Loucy (cell line): Measurements from ENCODE around the gene IGF2BP2.

Experiments
- H2AFZ ChIP-seq: fragments of 200-600 bp; sonication (generic); 2 replicates; pipeline ENCODE4 v1.6.0; 2016; ENCODE audit warnings: antibody characterized with exemption, mild to moderate bottlenecking, low read length, moderate library complexity
- H3F3A ChIP-seq: fragments of 200-600 bp; 2 replicates; pipeline ENCODE4 v1.6.0; 2016; ENCODE audit warnings: antibody characterized with exemption, low read depth, mild to moderate bottlenecking
- H3K27me3 ChIP-seq: fragments of 200-600 bp; sonication (generic); 2 replicates; pipeline ENCODE4 v1.6.1; 2014; ENCODE audit warnings: low read length, mild to moderate bottlenecking; ENCODE audit not compliant: insufficient read depth, poor library complexity, severe bottlenecking
- H3K36me3 ChIP-seq: fragments of 200-600 bp; sonication (generic); 2 replicates; pipeline ENCODE4 v1.6.1; 2016; ENCODE audit warnings: low read length; ENCODE audit not compliant: insufficient read depth
- H3K4me1 ChIP-seq: fragments of 200-600 bp; sonication (generic); 2 replicates; pipeline ENCODE4 v1.5.1; 2014; ENCODE audit warnings: low read length, mild to moderate bottlenecking; ENCODE audit not compliant: insufficient read depth, poor library complexity, severe bottlenecking
- H3K4me2 ChIP-seq: fragments of 200-600 bp; sonication (generic); 2 replicates; pipeline ENCODE4 v1.6.0; 2014; ENCODE audit warnings: antibody characterized with exemption, low read length, low read depth, mild to moderate bottlenecking; ENCODE audit not compliant: poor library complexity, severe bottlenecking
- H3K4me3 ChIP-seq: fragments of 200-600 bp; sonication (generic); 2 replicates; pipeline ENCODE4 v1.5.1; 2014; ENCODE audit warnings: low read length, mild to moderate bottlenecking, mixed read lengths; ENCODE audit not compliant: poor library complexity, severe bottlenecking
- H3K79me2 ChIP-seq: fragments of 200-600 bp; sonication (generic); 2 replicates; pipeline ENCODE4 v1.6.1; 2014; ENCODE audit warnings: low read length; ENCODE audit not compliant: insufficient read depth
- H3K9ac ChIP-seq: fragments of 200-600 bp; sonication (generic); 2 replicates; pipeline ENCODE4 v1.6.0; 2014; ENCODE audit warnings: mild to moderate bottlenecking, low read depth, low read length, moderate library complexity; ENCODE audit not compliant: poor library complexity, severe bottlenecking
- H3K9me2 ChIP-seq: fragments of 200-600 bp; sonication (generic); replicated peaks from 2 replicates; pipeline ENCODE4 v1.6.1; 2016; ENCODE audit warnings: low read depth, low read length, mixed read lengths
- H3K9me3 ChIP-seq: fragments of 200-600 bp; sonication (generic); 2 replicates; pipeline ENCODE4 v1.6.1; 2014; ENCODE audit warnings: mild to moderate bottlenecking, antibody characterized with exemption, low read length, low read depth; ENCODE audit not compliant: insufficient read depth
- H4K20me1 ChIP-seq: fragments of 200-600 bp; sonication (generic); 2 replicates; pipeline ENCODE4 v1.6.0; 2014; ENCODE audit warnings: antibody characterized with exemption, low read length, mild to moderate bottlenecking; ENCODE audit not compliant: insufficient read depth, poor library complexity, severe bottlenecking
- EZH2phosphoT487 ChIP-seq: fragments of 200-600 bp; IDR thresholded peaks from 2 replicates; pipeline ENCODE4 v1.6.1; 2018; ENCODE audit warnings: antibody characterized with exemption, mild to moderate bottlenecking, moderate library complexity, borderline replicate concordance
- TF ChIP-seq, protein P1 (sequence below): fragments of 200-600 bp; sonication (generic); conservative IDR thresholded peaks from 2 replicates; pipeline ENCODE4 v1.5.1; 2014; ENCODE audit warnings: mild to moderate bottlenecking, antibody characterized with exemption, low read length

Gene IGF2BP2

DNA sequence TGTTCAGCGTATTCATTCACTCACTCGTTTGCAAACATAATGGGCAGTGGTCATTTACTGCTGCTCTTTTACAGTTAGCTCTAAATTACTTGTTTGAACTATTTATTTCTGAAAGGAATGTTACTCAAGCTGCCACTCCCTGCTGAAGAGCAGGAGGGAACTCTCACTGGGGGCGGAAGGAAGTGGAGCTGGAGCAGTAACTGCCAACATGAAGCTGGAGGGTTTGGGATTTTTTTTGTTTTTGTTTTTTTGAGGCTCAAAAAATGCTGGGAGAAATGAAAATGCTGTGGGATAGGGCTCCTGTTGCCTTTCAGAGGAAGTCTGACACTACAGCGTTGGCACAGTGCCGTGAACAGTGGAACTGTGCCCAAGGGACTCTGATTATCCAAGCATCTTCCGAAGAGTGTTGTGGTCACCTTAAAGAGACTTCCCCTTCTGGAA is 194.6 kb downstream of the IGF2BP2 start:
- H3K9ac ChIP-seq = no peak overlapping the region
- peaks cover 4% of the 10 kb centered on the region for H3K4me1 ChIP-seq
- no peaks in the 10 kb centered on the region for H3K79me2 ChIP-seq
- TF ChIP-seq, protein P1, sequence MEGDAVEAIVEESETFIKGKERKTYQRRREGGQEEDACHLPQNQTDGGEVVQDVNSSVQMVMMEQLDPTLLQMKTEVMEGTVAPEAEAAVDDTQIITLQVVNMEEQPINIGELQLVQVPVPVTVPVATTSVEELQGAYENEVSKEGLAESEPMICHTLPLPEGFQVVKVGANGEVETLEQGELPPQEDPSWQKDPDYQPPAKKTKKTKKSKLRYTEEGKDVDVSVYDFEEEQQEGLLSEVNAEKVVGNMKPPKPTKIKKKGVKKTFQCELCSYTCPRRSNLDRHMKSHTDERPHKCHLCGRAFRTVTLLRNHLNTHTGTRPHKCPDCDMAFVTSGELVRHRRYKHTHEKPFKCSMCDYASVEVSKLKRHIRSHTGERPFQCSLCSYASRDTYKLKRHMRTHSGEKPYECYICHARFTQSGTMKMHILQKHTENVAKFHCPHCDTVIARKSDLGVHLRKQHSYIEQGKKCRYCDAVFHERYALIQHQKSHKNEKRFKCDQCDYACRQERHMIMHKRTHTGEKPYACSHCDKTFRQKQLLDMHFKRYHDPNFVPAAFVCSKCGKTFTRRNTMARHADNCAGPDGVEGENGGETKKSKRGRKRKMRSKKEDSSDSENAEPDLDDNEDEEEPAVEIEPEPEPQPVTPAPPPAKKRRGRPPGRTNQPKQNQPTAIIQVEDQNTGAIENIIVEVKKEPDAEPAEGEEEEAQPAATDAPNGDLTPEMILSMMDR = no peak
- TF ChIP-seq EZH2phosphoT487 = no peak
- no peaks in the 10 kb centered on the region for H3K9me3 ChIP-seq
- no peaks in the 10 kb centered on the region for H3K27me3 ChIP-seq
- no peak overlapping the region for H3K4me2 ChIP-seq
- no peaks in the 10 kb centered on the region for H3K9me2 ChIP-seq
- no peaks in the 10 kb centered on the region for H3F3A ChIP-seq
- H4K20me1 ChIP-seq = no peaks in the 10 kb centered on the region
- peaks cover 34% of the 10 kb centered on the region; the same call in 1 of the 2 replicates for H3K36me3 ChIP-seq
- H2AFZ ChIP-seq = no peak overlapping the region
- H3K4me3 ChIP-seq = no peak overlapping the region

DNA sequence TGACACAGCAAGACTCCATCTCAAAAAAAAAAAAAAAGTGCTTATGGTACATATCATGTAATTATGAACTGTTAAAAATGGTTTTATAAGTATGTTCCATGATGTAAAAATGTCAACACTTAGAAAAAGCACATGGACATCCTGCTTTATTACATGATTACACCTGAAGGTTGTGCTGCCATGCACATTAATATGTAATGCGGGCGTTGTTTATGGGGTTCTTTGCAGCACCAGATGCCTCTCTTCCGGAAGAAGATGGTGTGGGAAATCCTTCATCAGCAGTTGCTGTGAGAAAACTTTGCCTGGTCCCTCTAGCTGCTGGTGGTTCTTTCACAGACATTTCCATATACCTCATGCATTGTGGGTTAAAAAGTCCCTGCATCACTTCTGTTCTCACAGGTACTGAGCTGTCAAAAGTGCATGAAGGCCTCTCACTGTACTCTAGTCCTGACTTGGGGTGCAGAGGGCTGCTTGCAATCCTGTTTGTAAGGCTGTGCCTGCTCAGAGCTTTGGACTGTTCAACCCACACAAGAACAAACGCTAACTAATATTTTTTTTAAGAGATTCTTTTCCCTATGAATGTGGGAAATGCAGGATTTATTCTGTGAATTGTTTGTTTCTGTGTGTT is 195.2 kb downstream of the IGF2BP2 start:
- H3K4me2 ChIP-seq = no peak overlapping the region
- H3K79me2 ChIP-seq = no peaks in the 10 kb centered on the region
- no peaks in the 10 kb centered on the region for H3K27me3 ChIP-seq
- TF ChIP-seq, protein P1 = no peak
- TF ChIP-seq EZH2phosphoT487 = no peak
- H3K4me1 ChIP-seq = no peaks in the 10 kb centered on the region
- H3F3A ChIP-seq = no peaks in the 10 kb centered on the region
- no peak overlapping the region for H3K9ac ChIP-seq
- no peak overlapping the region for H2AFZ ChIP-seq
- H3K9me2 ChIP-seq = no peaks in the 10 kb centered on the region
- H3K9me3 ChIP-seq = no peaks in the 10 kb centered on the region
- peaks cover 37% of the 10 kb centered on the region; the same call in 1 of the 2 replicates for H3K36me3 ChIP-seq
- no peaks in the 10 kb centered on the region for H4K20me1 ChIP-seq
- H3K4me3 ChIP-seq = no peak overlapping the region

DNA sequence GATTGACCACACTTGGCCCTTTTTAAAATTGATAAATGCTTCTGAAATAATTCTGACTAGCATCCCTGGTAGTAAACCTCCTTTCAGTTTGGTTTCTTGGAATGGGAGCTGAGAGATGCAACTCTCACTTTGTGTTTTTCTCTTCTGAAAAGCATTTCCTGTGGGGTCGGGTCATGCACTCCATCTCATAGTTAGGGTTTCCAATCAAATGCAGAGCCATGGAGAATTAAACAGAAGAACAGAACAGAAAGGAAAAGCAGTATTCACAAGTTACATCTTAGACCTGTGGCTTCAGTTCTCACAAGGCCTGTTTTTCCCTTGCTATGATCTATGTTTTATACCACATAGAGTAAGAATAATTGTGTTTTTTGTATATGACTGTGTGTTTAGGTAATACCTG is 199.1 kb downstream of the IGF2BP2 start:
- H3K4me2 ChIP-seq = no peak overlapping the region
- no peaks in the 10 kb centered on the region for H3K9me3 ChIP-seq
- H3F3A ChIP-seq = no peaks in the 10 kb centered on the region
- peaks cover 54% of the 10 kb centered on the region for H3K36me3 ChIP-seq
- no peak overlapping the region for H3K9ac ChIP-seq
- no peaks in the 10 kb centered on the region for H3K27me3 ChIP-seq
- no peak overlapping the region for H3K4me3 ChIP-seq
- H3K4me1 ChIP-seq = no peaks in the 10 kb centered on the region
- H3K9me2 ChIP-seq = no peaks in the 10 kb centered on the region
- no peaks in the 10 kb centered on the region for H3K79me2 ChIP-seq
- H4K20me1 ChIP-seq = no peaks in the 10 kb centered on the region
- H2AFZ ChIP-seq = no peak overlapping the region
- TF ChIP-seq, protein P1 = no peak
- no peak for TF ChIP-seq EZH2phosphoT487
